Esophagus squamous epithelium (tissue), 5 donors: ENCODE measurements around the gene KRT77. TPM values are rescaled to one million over a fixed set of nuclear protein-coding genes. Genes with fewer than 3 reads are reported as not detected.

ENCODE experiments used
- DNase-seq: peaks from one replicate; lab custom pipeline; 2025; lab: John Stamatoyannopoulos, UW
- H3K27ac ChIP-seq, 4 donors: fragments of 200-600 bp; sonication (generic); one replicate each; pipeline ENCODE4 v1.5.1; 2016 to 2019; ENCODE audit warnings: mild to moderate bottlenecking in 1 of 4
- H3K27me3 ChIP-seq, 4 donors: fragments of 200-600 bp; sonication (generic); 1 replicate in 3 of 4; 2 replicates in 1 of 4; pipeline versions ENCODE4 v1.5.1 to v1.6.0; 2017 to 2021; ENCODE audit warnings: antibody characterized with exemption in 1 of 4
- H3K36me3 ChIP-seq, 3 donors: fragments of 200-600 bp; sonication (generic); one replicate each; pipeline ENCODE4 v1.5.1; 2016 to 2019
- H3K4me1 ChIP-seq, 3 donors: fragments of 200-600 bp; sonication (generic); one replicate each; pipeline ENCODE4 v1.5.1; 2017 to 2019
- H3K4me3 ChIP-seq, 4 donors: fragments of 200-600 bp; sonication (generic); 1 replicate in 3 of 4; 2 replicates in 1 of 4; pipeline ENCODE4 v1.5.1; 2016 to 2019; ENCODE audit warnings: mild to moderate bottlenecking in 2 of 4, moderate library complexity in 1 of 4
- H3K9me3 ChIP-seq, 3 donors: fragments of 200-600 bp; sonication (generic); one replicate each; pipeline ENCODE4 v1.5.1; 2016 to 2019
- POLR2A ChIP-seq, 4 donors: fragments of 450-650 bp; IDR thresholded peaks; one replicate each; pipeline ENCODE4 v1.6.1; 2017; ENCODE audit warnings: antibody characterized with exemption in 4 of 4, mild to moderate bottlenecking in 4 of 4, moderate library complexity in 3 of 4
- WGBS, 2 donors: methylation state at CpG; one replicate each; pipeline ENCODE4 v1.1.5; 2018; 5-methylcytosine and 5-hydroxymethylcytosine counted together
- intact Hi-C: fragments of 100-400 bp; cut with DNase I; formaldehyde crosslinking; loops from one replicate; pipeline ENCODE4 v1.15.0; 2022
- total RNA-seq, 4 donors: library from RNA; depleted of rRNA; stranded (reverse); fragments of >200 nt; gene quantifications; one replicate each; pipeline ENCODE4 v1.1.0, GENCODE V29; 2016
- TF ChIP-seq, protein P1 (sequence below), 6 experiments: fragments of 450-650 bp in 4 of 6; fragments of 200-600 bp in 2 of 6; sonication (generic) in 2 of 6; IDR thresholded peaks; one replicate each; pipeline ENCODE4 v1.5.1; 2016 to 2019; ENCODE audit warnings: antibody characterized with exemption in 6 of 6, mild to moderate bottlenecking in 4 of 6, moderate library complexity in 4 of 6
- donor health status: DM: yes; HTN: yes; CAD: no.

Gene KRT77
- total RNA-seq, 4 donors from 2014 or later: not detected

DNA sequence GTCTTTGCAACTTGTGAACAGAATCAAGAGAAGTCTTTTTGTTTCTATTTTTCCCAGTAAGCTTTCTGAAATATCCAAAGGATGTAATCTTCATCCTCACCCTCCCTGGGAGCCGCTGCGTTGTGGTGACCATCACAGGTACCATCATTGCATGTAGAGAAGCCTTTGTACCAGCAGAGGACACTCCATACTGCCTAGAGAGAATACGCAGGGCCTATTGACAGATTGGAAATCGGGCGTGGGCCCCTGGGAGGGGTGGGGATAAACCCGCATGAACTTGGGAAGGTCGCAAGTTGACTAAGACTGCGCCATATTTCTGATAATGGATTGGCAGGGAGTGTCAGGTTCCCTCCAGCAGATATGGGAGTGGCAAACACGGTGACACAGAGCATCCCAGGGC, 35.8 kb downstream of the KRT77 start:
- TF ChIP-seq POLR2A (IDR thresholded peaks at IDR 0.05): no peak
- TF ChIP-seq, protein P1, sequence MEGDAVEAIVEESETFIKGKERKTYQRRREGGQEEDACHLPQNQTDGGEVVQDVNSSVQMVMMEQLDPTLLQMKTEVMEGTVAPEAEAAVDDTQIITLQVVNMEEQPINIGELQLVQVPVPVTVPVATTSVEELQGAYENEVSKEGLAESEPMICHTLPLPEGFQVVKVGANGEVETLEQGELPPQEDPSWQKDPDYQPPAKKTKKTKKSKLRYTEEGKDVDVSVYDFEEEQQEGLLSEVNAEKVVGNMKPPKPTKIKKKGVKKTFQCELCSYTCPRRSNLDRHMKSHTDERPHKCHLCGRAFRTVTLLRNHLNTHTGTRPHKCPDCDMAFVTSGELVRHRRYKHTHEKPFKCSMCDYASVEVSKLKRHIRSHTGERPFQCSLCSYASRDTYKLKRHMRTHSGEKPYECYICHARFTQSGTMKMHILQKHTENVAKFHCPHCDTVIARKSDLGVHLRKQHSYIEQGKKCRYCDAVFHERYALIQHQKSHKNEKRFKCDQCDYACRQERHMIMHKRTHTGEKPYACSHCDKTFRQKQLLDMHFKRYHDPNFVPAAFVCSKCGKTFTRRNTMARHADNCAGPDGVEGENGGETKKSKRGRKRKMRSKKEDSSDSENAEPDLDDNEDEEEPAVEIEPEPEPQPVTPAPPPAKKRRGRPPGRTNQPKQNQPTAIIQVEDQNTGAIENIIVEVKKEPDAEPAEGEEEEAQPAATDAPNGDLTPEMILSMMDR (IDR thresholded peaks at IDR 0.05): peak in 2 of 6 experiments; percentile 10 to 40
- 72 to 80% methylated on average over 6 to 9 of the region's 9 CpGs for WGBS, 2 donors
- intact Hi-C loops: no loop called here

DNA sequence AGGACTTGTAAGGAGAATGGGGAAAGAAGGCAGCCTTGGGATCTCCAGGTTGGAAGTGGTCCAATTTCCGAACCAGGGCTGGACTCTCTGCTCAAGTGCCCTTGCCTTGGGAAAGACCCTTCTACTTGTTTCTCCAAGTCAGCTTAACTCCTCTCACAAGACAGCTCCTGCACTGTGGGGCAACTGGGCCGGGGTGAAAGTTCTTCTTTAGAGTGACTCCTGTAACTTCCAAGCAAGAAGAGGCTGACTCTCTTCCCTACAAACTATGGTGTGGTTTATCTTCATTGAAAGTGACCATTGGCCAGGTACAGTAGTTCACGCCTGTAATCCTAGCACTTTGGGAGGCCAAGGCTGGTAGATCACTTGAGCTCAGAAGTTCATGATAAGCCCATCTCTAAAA, 36.9 kb downstream of the KRT77 start:
- no peak overlapping the region for H3K4me3 ChIP-seq
- no peaks in the 10 kb centered on the region for H3K9me3 ChIP-seq
- H3K27ac ChIP-seq: no peak overlapping the region
- intact Hi-C loops: no loop called here
- peaks cover 0 to 12% (median 0%) of the 10 kb centered on the region in 3 donors for H3K4me1 ChIP-seq
- 78 to 81% methylated on average over 2 to 3 of the region's 3 CpGs for WGBS, 2 donors
- DNase-seq: no peak
- peaks cover 0 to 20% (median 0%) of the 10 kb centered on the region in 4 donors for H3K27me3 ChIP-seq
- TF ChIP-seq POLR2A (IDR thresholded peaks at IDR 0.05): no peak
- TF ChIP-seq, protein P1 (IDR thresholded peaks at IDR 0.05): no peak
- H3K36me3 ChIP-seq: no peaks in the 10 kb centered on the region

More for the DNA sequence above, 35.8 kb downstream of the KRT77 start:
- peaks cover 0 to 20% (median 0%) of the 10 kb centered on the region in 4 donors for H3K27me3 ChIP-seq
- H3K4me3 ChIP-seq: no peak overlapping the region
- H3K27ac ChIP-seq: no peak overlapping the region
- H3K4me1 ChIP-seq: peaks cover 0 to 12% (median 0%) of the 10 kb centered on the region in 3 donors
- H3K36me3 ChIP-seq: no peaks in the 10 kb centered on the region
- no peaks in the 10 kb centered on the region for H3K9me3 ChIP-seq
- DNase-seq: no peak

DNA sequence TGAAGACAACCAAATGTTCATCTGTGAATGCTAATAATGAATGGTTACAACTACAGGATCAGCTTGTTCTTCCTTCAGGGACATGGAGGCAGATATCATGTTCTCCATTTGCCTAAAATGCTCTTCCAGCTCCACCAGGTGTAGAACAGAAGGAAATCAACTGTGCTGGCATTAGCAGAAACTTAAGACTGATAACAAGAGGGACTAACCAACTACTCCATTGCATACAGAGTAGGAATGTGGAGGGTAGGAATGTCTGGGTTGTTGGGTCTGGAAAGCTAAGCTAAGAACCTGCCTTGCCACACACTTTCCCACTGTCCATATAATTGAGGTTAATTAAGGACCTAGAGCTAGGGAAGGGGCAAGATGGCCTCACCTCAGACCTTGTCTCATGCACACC, 39.9 kb downstream of the KRT77 start:
- no peak for TF ChIP-seq POLR2A (IDR thresholded peaks at IDR 0.05)
- TF ChIP-seq, protein P1 (IDR thresholded peaks at IDR 0.05): no peak
- intact Hi-C loops: no loop called here
- H3K27ac ChIP-seq: no peak overlapping the region
- no peak for DNase-seq
- no peak overlapping the region for H3K4me3 ChIP-seq
- peaks cover 0 to 26% (median 0%) of the 10 kb centered on the region in 4 donors for H3K27me3 ChIP-seq
- H3K4me1 ChIP-seq: peaks cover 0 to 30% (median 5%) of the 10 kb centered on the region in 3 donors
- H3K9me3 ChIP-seq: no peaks in the 10 kb centered on the region
- H3K36me3 ChIP-seq: no peaks in the 10 kb centered on the region

DNA sequence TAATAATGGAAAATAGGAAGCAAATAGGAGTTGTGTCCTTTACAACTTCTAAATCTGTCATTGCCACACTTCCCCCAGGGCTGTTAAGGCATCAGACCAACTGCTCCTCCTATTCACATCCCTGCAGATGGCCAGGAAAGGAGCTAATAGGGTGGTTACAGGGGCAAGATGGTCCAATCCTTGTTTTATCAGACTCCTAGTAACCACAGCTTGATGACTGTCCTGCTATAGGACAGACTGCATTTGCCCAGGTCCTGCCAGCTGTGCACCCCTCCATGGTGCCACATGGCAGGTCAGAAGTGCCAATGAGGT, 40.5 kb downstream of the KRT77 start:
- intact Hi-C loops: no loop called here
- H3K27me3 ChIP-seq: peaks cover 0 to 32% (median 0%) of the 10 kb centered on the region in 4 donors
- TF ChIP-seq POLR2A (IDR thresholded peaks at IDR 0.05): no peak
- TF ChIP-seq, protein P1 (IDR thresholded peaks at IDR 0.05): no peak

DNA sequence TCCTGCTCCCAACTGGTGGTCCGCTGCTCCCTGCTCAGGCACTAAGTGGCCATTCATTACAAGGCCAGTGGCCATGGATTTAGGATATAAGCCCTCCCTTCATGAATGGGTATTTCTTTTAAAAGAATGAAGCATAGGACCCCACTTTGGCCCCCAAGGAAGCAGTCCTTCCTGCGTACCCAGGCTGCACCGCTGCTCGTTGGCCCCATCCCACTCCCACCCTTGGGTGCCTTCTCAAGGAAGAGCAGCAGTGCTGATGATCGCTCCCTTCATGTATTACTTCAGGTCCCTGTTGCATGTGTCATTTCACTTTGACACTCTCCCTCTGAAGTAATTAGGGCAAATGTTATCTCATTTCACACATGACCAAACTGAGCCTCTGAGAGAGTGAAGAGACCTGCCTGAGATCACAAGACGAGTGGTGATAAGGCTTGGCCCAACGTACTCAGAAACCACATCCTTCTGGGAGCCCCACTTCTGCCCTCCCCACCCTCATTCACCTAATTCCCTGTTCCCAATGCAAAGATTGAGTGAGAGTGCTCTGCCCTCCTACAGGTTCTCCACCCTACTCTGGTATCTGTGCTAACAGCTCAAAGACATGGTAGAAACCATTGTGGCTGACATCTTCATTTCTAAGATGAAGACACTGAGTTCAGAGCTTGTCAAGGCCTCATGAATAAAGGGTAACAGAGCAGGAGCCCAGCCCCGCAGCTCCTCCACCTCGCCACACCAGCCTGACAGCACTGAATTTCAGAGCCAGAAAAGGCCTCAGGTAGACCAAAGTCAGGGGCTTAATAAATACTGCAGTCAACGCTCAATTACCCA, 41.0 kb downstream of the KRT77 start:
- H3K36me3 ChIP-seq: no peaks in the 10 kb centered on the region
- 75 to 76% methylated on average over 10 of the region's 10 CpGs for WGBS, 2 donors
- no peaks in the 10 kb centered on the region for H3K9me3 ChIP-seq
- no peak for DNase-seq
- TF ChIP-seq, protein P1 (IDR thresholded peaks at IDR 0.05): no peak
- TF ChIP-seq POLR2A (IDR thresholded peaks at IDR 0.05): no peak
- no peak overlapping the region for H3K4me3 ChIP-seq
- peaks cover 0 to 31% (median 5%) of the 10 kb centered on the region in 3 donors for H3K4me1 ChIP-seq
- peaks cover 0 to 33% (median 0%) of the 10 kb centered on the region in 4 donors for H3K27me3 ChIP-seq
- intact Hi-C loops: no loop called here
- no peak overlapping the region for H3K27ac ChIP-seq

More for the DNA sequence above, 40.5 kb downstream of the KRT77 start:
- Histone ChIP-seq H3K9me3 (no peaks in the 10 kb centered on the region), H3K27ac (no peak overlapping the region), H3K4me3 (no peak overlapping the region), H3K36me3 (no peaks in the 10 kb centered on the region), H3K4me1 (peaks cover 0 to 31% (median 5%) of the 10 kb centered on the region in 3 donors)
- no peak for DNase-seq
